GM18858 (cell line): ENCODE measurements around the gene UBE2E1.

Source experiments
- ATAC-seq: cut with Tn5 transposase; IDR thresholded peaks from one replicate; pipeline ENCODE4 v1.9.1; 2021; ENCODE audit not compliant: unreplicated experiment

UBE2E1 gene

GRCh38 chr3:23819599-23820360, 14.0 kb downstream of the UBE2E1 start:
- no peak for ATAC-seq

GRCh38 chr3:23820888-23821287, 15.1 kb downstream of the UBE2E1 start:
- no peak for ATAC-seq

GRCh38 chr3:23821858-23822257, 16.1 kb downstream of the UBE2E1 start:
- no peak for ATAC-seq

GRCh38 chr3:23822559-23822958, 16.8 kb downstream of the UBE2E1 start:
- no peak for ATAC-seq

GRCh38 chr3:23823620-23824019, 17.9 kb downstream of the UBE2E1 start:
- ATAC-seq = no peak

- ATAC-seq = no peak
Measured at GRCh38 chr3:23824699-23825444, 19.1 kb downstream of the UBE2E1 start.

GRCh38 chr3:23825802-23826201, 20.0 kb downstream of the UBE2E1 start:
- no peak for ATAC-seq

- no peak for ATAC-seq
Measured at GRCh38 chr3:23826382-23827064, 20.8 kb downstream of the UBE2E1 start.

GRCh38 chr3:23829242-23829934, 23.6 kb downstream of the UBE2E1 start:
- ATAC-seq = peak; percentile 50

GRCh38 chr3:23830869-23831484, 25.2 kb downstream of the UBE2E1 start:
- peak; percentile 82 for ATAC-seq

- no peak for ATAC-seq
Measured at GRCh38 chr3:23831517-23832394, 26.0 kb downstream of the UBE2E1 start.

- no peak for ATAC-seq
Measured at GRCh38 chr3:23832523-23832922, 26.8 kb downstream of the UBE2E1 start.

GRCh38 chr3:23834082-23834870, 28.5 kb downstream of the UBE2E1 start:
- ATAC-seq = no peak

GRCh38 chr3:23835087-23835486, 29.3 kb downstream of the UBE2E1 start:
- ATAC-seq = no peak

GRCh38 chr3:23835802-23836201, 30.0 kb downstream of the UBE2E1 start:
- ATAC-seq = no peak

- ATAC-seq = no peak
Measured at GRCh38 chr3:23836536-23837230, 30.9 kb downstream of the UBE2E1 start.

GRCh38 chr3:23837286-23837685, 31.5 kb downstream of the UBE2E1 start:
- no peak for ATAC-seq

- peak; percentile 38 for ATAC-seq
Measured at GRCh38 chr3:23837691-23838090, 31.9 kb downstream of the UBE2E1 start.
